ENCODE results near the gene MYL5. TPM values are rescaled to one million over a fixed set of nuclear protein-coding genes. Genes with fewer than 3 reads are reported as not detected.

MYL5 gene
- total and polyA plus RNA-seq, 12 donors: 5.9 to 77.6 (median 21.5) TPM

DNA sequence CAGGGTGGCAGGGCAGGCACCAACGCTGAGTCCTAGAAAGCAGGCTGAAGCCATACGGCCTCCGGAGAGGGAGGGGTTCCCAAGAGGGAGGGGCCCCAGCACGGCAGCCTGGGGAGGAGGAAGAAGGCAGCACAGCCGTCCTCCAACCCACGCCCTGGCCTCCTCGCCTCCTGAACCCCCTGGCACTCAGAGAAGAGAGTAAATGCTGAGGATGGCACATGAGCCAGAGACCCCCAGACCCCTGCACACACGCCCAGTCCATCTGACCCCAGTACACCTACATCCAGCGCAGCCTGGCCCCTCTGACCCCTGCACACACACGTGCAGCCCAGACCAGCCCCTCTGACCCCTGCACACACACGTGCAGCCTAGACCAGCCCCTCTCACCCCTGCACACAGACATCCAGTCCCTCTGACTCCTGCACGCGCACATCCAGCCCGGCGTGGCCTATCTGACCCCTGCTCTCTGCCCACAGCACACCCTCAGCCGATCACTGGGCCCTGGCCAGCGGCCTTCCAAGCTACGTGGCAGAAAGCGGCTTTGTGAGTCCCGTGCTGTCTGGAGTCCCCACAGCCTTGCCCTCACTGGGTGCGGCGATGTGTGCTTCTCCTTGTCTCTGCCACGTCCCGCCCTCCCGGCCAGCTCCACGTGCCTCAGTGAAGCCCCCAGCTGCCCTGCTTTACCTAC, 18.7 kb upstream of the MYL5 start:
- Histone ChIP-seq H3K4me1 (replicated peaks in 1 of 2) (no peaks in the 10 kb centered on the region), H3K27ac (no peak overlapping the region), H3K27me3 (no peaks in the 10 kb centered on the region), H3K4me3 (no peak overlapping the region), H3K36me3 (replicated peaks in 1 of 2) (no peaks in the 10 kb centered on the region), H3K9me3 (replicated peaks in 1 of 3) (no peaks in the 10 kb centered on the region)
- 61 to 75% (median 73%) methylated on average over 19 to 26 of the region's 26 CpGs for WGBS, 4 donors
- intact Hi-C loops (cut with DNase I): no loop called here
- DNase-seq: no peak
- TF ChIP-seq, protein P1, sequence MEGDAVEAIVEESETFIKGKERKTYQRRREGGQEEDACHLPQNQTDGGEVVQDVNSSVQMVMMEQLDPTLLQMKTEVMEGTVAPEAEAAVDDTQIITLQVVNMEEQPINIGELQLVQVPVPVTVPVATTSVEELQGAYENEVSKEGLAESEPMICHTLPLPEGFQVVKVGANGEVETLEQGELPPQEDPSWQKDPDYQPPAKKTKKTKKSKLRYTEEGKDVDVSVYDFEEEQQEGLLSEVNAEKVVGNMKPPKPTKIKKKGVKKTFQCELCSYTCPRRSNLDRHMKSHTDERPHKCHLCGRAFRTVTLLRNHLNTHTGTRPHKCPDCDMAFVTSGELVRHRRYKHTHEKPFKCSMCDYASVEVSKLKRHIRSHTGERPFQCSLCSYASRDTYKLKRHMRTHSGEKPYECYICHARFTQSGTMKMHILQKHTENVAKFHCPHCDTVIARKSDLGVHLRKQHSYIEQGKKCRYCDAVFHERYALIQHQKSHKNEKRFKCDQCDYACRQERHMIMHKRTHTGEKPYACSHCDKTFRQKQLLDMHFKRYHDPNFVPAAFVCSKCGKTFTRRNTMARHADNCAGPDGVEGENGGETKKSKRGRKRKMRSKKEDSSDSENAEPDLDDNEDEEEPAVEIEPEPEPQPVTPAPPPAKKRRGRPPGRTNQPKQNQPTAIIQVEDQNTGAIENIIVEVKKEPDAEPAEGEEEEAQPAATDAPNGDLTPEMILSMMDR (IDR thresholded peaks at IDR 0.05): no peak
- no peak for TF ChIP-seq POLR2A (IDR thresholded peaks at IDR 0.05)

DNA sequence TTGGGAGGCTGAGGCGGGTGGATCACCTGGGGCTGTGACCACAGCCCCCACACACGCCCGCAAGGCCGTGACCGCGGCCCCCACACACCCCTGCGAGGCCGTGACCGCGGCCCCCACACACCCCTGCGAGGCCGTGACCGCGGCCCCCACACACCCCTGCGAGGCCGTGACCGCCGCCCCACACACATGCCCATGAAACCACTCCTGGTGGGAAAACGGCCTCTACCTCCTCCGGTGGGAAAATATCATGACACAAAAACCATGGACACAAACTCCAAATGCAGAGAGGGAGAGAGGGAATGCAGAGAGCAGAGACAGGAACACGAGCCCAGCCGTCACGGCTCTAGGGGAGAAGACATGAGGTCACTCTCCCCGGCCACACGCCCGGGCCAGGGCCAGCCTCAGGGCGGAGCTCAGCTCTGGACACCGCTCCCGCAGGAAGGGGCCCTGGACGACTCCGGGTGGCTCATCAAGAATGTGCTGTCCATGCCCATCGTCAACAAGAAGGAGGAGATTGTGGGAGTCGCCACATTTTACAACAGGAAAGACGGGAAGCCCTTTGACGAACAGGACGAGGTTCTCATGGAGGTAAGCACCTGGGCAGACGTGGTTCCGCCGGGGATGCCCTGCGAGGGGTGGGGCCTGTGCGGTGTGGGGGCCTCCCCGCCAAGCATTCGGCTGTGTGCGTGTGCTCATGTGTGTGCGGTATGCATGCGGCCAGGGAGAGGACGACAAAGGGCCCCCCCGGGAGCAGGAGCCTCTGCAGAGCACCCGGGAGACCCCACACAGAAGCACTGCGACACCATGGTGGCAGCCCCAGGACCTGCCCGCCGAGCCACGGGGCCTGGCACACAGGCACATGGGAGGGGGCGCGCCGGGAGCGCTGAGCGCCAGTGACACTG, 17.7 kb upstream of the MYL5 start:
- Histone ChIP-seq H3K27ac (no peak overlapping the region), H3K27me3 (no peaks in the 10 kb centered on the region), H3K4me3 (no peak overlapping the region), H3K9me3 (replicated peaks in 1 of 3) (no peaks in the 10 kb centered on the region), H3K4me1 (replicated peaks in 1 of 2) (no peaks in the 10 kb centered on the region), H3K36me3 (replicated peaks in 1 of 2) (no peaks in the 10 kb centered on the region)
- WGBS, 4 donors: 74 to 80% (median 77%) methylated on average over 45 to 58 of the region's 58 CpGs
- TF ChIP-seq POLR2A (IDR thresholded peaks at IDR 0.05): no peak
- TF ChIP-seq, protein P1 (IDR thresholded peaks at IDR 0.05): no peak
- intact Hi-C loops (cut with DNase I): no loop called here
- DNase-seq: no peak

DNA sequence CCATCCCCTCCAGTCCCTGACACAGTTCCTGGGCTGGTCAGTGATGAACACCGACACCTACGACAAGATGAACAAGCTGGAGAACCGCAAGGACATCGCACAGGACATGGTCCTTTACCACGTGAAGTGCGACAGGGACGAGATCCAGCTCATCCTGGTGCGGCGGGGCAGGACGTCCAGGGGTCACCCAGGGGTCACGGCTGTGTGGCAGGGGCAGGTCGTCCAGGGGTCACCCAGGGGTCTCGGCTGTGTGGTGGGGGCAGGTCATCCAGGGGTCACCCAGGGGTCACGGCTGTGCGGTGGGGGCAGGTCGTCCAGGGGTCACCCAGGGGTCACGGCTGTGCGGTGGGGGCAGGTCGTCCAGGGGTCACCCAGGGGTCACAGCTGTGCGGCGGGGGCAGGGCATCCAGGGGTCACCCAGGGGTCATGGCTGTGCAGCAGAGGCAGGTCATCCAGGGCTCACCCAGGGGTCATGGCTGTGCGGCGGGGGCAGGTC, 17.0 kb upstream of the MYL5 start:
- Histone ChIP-seq H3K4me1 (replicated peaks in 1 of 2) (no peaks in the 10 kb centered on the region), H3K9me3 (replicated peaks in 1 of 3) (no peaks in the 10 kb centered on the region), H3K4me3 (no peak overlapping the region), H3K27me3 (no peaks in the 10 kb centered on the region), H3K27ac (no peak overlapping the region), H3K36me3 (replicated peaks in 1 of 2) (no peaks in the 10 kb centered on the region)
- no peak for TF ChIP-seq POLR2A (IDR thresholded peaks at IDR 0.05)
- TF ChIP-seq, protein P1 (IDR thresholded peaks at IDR 0.05): no peak
- no peak for DNase-seq
- WGBS, 4 donors: 74 to 88% (median 81%) methylated on average over 6 to 23 of the region's 23 CpGs
- intact Hi-C loops (cut with DNase I): no loop called here
